Measurements from ENCODE around the gene ABCB9.
"Not testable (repeated sequence)": the region's sequence is repeated elsewhere in the genome, so short reads cannot be mapped to it uniquely, and the experiment has no call there.

The ABCB9 gene

GRCh38 chr12:122949405-122949804 is 16.9 kb downstream of the ABCB9 start:
- H3K4me3 Mint-ChIP-seq, result no peak overlapping the region
- no peaks in the 10 kb centered on the region for H3K36me3 Mint-ChIP-seq

GRCh38 chr12:122948605-122949004 is 17.7 kb downstream of the ABCB9 start:
- Mint-ChIP-seq H3K4me3 (no peak overlapping the region), H3K9me3 (ENCODE audit: low read depth) (no peaks in the 10 kb centered on the region), H3K36me3 (no peaks in the 10 kb centered on the region), H3K4me1 (ENCODE audit: low read depth) (peaks cover 11% of the 10 kb centered on the region), H3K27me3 (no peaks in the 10 kb centered on the region), H3K27ac (no peak overlapping the region)

More at GRCh38 chr12:122949405-122949804, 16.9 kb downstream of the ABCB9 start:
- Mint-ChIP-seq H3K27ac (no peak overlapping the region), H3K4me1 (ENCODE audit: low read depth) (peaks cover 11% of the 10 kb centered on the region), H3K27me3 (no peaks in the 10 kb centered on the region), H3K9me3 (ENCODE audit: low read depth) (no peaks in the 10 kb centered on the region)

- peaks cover 11% of the 10 kb centered on the region for H3K4me1 Mint-ChIP-seq (ENCODE audit: low read depth)
- no peak overlapping the region for H3K27ac Mint-ChIP-seq
- H3K4me3 Mint-ChIP-seq, result no peak overlapping the region
- H3K9me3 Mint-ChIP-seq (ENCODE audit: low read depth), result no peaks in the 10 kb centered on the region
- H3K27me3 Mint-ChIP-seq, result no peaks in the 10 kb centered on the region
- H3K36me3 Mint-ChIP-seq, result no peaks in the 10 kb centered on the region
These were observed 18.9 kb downstream of the ABCB9 start for GRCh38 chr12:122947352-122947792.

GRCh38 chr12:122946690-122947341 is 19.4 kb downstream of the ABCB9 start:
- no peak overlapping the region for H3K27ac Mint-ChIP-seq
- H3K4me1 Mint-ChIP-seq (ENCODE audit: low read depth), result peaks cover 11% of the 10 kb centered on the region
- no peaks in the 10 kb centered on the region for H3K27me3 Mint-ChIP-seq
- H3K4me3 Mint-ChIP-seq, result peak overlapping the region; percentile 38
- H3K9me3 Mint-ChIP-seq (ENCODE audit: low read depth), result no peaks in the 10 kb centered on the region
- H3K36me3 Mint-ChIP-seq, result no peaks in the 10 kb centered on the region

GRCh38 chr12:122944605-122945592 is 21.4 kb downstream of the ABCB9 start:
- Mint-ChIP-seq H3K27me3 (no peaks in the 10 kb centered on the region), H3K27ac (no peak overlapping the region), H3K36me3 (no peaks in the 10 kb centered on the region), H3K9me3 (ENCODE audit: low read depth) (no peaks in the 10 kb centered on the region), H3K4me1 (ENCODE audit: low read depth) (peaks cover 11% of the 10 kb centered on the region), H3K4me3 (no peak overlapping the region)

- no peak overlapping the region for H3K4me3 Mint-ChIP-seq
- no peaks in the 10 kb centered on the region for H3K27me3 Mint-ChIP-seq
- H3K36me3 Mint-ChIP-seq, result peaks cover 2% of the 10 kb centered on the region
- H3K27ac Mint-ChIP-seq, result no peak overlapping the region
- peaks cover 11% of the 10 kb centered on the region for H3K4me1 Mint-ChIP-seq (ENCODE audit: low read depth)
- H3K9me3 Mint-ChIP-seq (ENCODE audit: low read depth), result no peaks in the 10 kb centered on the region
These were observed 23.1 kb downstream of the ABCB9 start for GRCh38 chr12:122943196-122943595.

- H3K27ac Mint-ChIP-seq, result no peak overlapping the region
- H3K36me3 Mint-ChIP-seq, result peaks cover 2% of the 10 kb centered on the region
- H3K4me1 Mint-ChIP-seq (ENCODE audit: low read depth), result peaks cover 11% of the 10 kb centered on the region
- H3K9me3 Mint-ChIP-seq (ENCODE audit: low read depth), result no peaks in the 10 kb centered on the region
- no peaks in the 10 kb centered on the region for H3K27me3 Mint-ChIP-seq
- H3K4me3 Mint-ChIP-seq, result no peak overlapping the region
These were observed 23.6 kb downstream of the ABCB9 start for GRCh38 chr12:122942637-122943036.

GRCh38 chr12:122941351-122941750 is 24.9 kb downstream of the ABCB9 start:
- H3K27me3 Mint-ChIP-seq; H3K9me3 Mint-ChIP-seq (ENCODE audit: low read depth); H3K4me1 Mint-ChIP-seq (ENCODE audit: low read depth); H3K4me3 Mint-ChIP-seq; H3K27ac Mint-ChIP-seq; H3K36me3 Mint-ChIP-seq: not testable (repeated sequence)

- no peaks in the 10 kb centered on the region for H3K27me3 Mint-ChIP-seq
These were observed 27.1 kb downstream of the ABCB9 start for GRCh38 chr12:122939125-122939524.

GRCh38 chr12:122937622-122938091 is 28.6 kb downstream of the ABCB9 start:
- Mint-ChIP-seq H3K4me3 (no peak overlapping the region), H3K36me3 (peaks cover 2% of the 10 kb centered on the region), H3K27me3 (no peaks in the 10 kb centered on the region), H3K4me1 (ENCODE audit: low read depth) (no peaks in the 10 kb centered on the region), H3K27ac (no peak overlapping the region), H3K9me3 (ENCODE audit: low read depth) (no peaks in the 10 kb centered on the region)

More at GRCh38 chr12:122939125-122939524, 27.1 kb downstream of the ABCB9 start:
- no peaks in the 10 kb centered on the region for H3K4me1 Mint-ChIP-seq (ENCODE audit: low read depth)
- H3K27ac Mint-ChIP-seq, result no peak overlapping the region
- peaks cover 2% of the 10 kb centered on the region for H3K36me3 Mint-ChIP-seq
- H3K9me3 Mint-ChIP-seq (ENCODE audit: low read depth), result no peaks in the 10 kb centered on the region
- H3K4me3 Mint-ChIP-seq, result no peak overlapping the region

- no peaks in the 10 kb centered on the region for H3K4me1 Mint-ChIP-seq (ENCODE audit: low read depth)
- H3K4me3 Mint-ChIP-seq, result no peak overlapping the region
- no peaks in the 10 kb centered on the region for H3K9me3 Mint-ChIP-seq (ENCODE audit: low read depth)
- H3K27me3 Mint-ChIP-seq, result no peaks in the 10 kb centered on the region
- no peak overlapping the region for H3K27ac Mint-ChIP-seq
- H3K36me3 Mint-ChIP-seq, result peaks cover 2% of the 10 kb centered on the region
These were observed 30.9 kb downstream of the ABCB9 start for GRCh38 chr12:122935318-122935717.

GRCh38 chr12:122934722-122935121 is 31.5 kb downstream of the ABCB9 start:
- no peaks in the 10 kb centered on the region for H3K4me1 Mint-ChIP-seq (ENCODE audit: low read depth)

GRCh38 chr12:122932207-122932606 is 34.1 kb downstream of the ABCB9 start:
- Mint-ChIP-seq H3K36me3 (no peaks in the 10 kb centered on the region), H3K4me3 (no peak overlapping the region), H3K27me3 (no peaks in the 10 kb centered on the region), H3K27ac (no peak overlapping the region), H3K9me3 (ENCODE audit: low read depth) (no peaks in the 10 kb centered on the region), H3K4me1 (ENCODE audit: low read depth) (no peaks in the 10 kb centered on the region)

More at GRCh38 chr12:122934722-122935121, 31.5 kb downstream of the ABCB9 start:
- no peak overlapping the region for H3K4me3 Mint-ChIP-seq
- no peak overlapping the region for H3K27ac Mint-ChIP-seq
- no peaks in the 10 kb centered on the region for H3K9me3 Mint-ChIP-seq (ENCODE audit: low read depth)
- no peaks in the 10 kb centered on the region for H3K27me3 Mint-ChIP-seq
- peaks cover 2% of the 10 kb centered on the region for H3K36me3 Mint-ChIP-seq

- Mint-ChIP-seq H3K27me3 (no peaks in the 10 kb centered on the region), H3K36me3 (no peaks in the 10 kb centered on the region), H3K4me1 (ENCODE audit: low read depth) (no peaks in the 10 kb centered on the region), H3K27ac (no peak overlapping the region), H3K9me3 (ENCODE audit: low read depth) (no peaks in the 10 kb centered on the region), H3K4me3 (no peak overlapping the region)
These were observed 36.5 kb downstream of the ABCB9 start for GRCh38 chr12:122929812-122930211.

GRCh38 chr12:122929148-122929538 is 37.1 kb downstream of the ABCB9 start:
- Mint-ChIP-seq H3K9me3 (ENCODE audit: low read depth) (no peaks in the 10 kb centered on the region), H3K27ac (no peak overlapping the region), H3K4me1 (ENCODE audit: low read depth) (no peaks in the 10 kb centered on the region), H3K4me3 (no peak overlapping the region), H3K36me3 (no peaks in the 10 kb centered on the region), H3K27me3 (no peaks in the 10 kb centered on the region)
